Measurements from ENCODE around the gene DMRT1. TPM values are rescaled to one million over a fixed set of nuclear protein-coding genes. Genes with fewer than 3 reads are reported as not detected.

Gene DMRT1
- total RNA-seq, 1 donor from 2014 or later = not detected

DNA sequence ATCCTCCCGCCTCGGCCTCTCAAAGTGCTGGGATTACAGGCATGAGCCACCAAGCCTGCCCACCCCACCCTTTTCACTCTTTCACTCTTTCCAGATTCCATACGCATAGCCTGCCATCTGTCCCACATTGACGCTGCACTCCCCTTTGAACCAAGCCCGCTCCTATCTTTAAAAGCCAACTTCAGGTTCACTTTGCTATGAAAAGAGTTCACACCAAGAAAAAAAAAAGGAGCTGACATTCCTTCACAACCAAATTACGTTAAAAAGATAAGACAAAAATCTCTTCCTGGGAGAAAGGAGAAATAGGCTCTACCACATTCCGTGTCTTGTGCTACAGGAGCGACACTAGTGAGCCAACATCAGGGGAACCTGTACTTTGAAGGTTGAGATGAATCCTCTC is 41.5 kb downstream of the DMRT1 start:
- TF ChIP-seq, protein P1, sequence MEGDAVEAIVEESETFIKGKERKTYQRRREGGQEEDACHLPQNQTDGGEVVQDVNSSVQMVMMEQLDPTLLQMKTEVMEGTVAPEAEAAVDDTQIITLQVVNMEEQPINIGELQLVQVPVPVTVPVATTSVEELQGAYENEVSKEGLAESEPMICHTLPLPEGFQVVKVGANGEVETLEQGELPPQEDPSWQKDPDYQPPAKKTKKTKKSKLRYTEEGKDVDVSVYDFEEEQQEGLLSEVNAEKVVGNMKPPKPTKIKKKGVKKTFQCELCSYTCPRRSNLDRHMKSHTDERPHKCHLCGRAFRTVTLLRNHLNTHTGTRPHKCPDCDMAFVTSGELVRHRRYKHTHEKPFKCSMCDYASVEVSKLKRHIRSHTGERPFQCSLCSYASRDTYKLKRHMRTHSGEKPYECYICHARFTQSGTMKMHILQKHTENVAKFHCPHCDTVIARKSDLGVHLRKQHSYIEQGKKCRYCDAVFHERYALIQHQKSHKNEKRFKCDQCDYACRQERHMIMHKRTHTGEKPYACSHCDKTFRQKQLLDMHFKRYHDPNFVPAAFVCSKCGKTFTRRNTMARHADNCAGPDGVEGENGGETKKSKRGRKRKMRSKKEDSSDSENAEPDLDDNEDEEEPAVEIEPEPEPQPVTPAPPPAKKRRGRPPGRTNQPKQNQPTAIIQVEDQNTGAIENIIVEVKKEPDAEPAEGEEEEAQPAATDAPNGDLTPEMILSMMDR (IDR thresholded peaks at IDR 0.05) = no peak
- no peak overlapping the region for H3K4me3 ChIP-seq
- ATAC-seq = no peak

DNA sequence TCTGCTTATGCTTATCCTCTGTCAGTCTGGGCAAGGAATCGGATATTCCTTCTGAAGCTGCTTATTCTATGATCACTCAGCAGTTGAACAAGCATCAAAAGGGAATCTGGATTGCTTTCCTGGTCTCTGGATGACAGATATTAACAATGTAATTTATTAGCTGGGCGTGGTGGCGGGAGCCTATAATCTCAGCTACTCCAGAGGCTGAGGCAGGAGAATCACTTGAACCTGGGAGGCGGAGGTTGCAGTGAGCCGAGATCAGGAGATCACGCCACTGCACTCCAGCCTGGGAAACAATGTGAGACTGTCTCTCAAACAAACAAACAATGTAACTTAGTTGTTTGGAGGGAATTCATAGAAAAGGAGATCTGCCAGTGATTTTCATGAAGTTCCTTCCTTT is 45.4 kb downstream of the DMRT1 start:
- Histone ChIP-seq H3K36me3 (no peaks in the 10 kb centered on the region), H3K4me3 (no peak overlapping the region), H3K9me3 (no peaks in the 10 kb centered on the region), H3K4me1 (no peaks in the 10 kb centered on the region), H3K27ac (no peak overlapping the region), H3K27me3 (ENCODE audit: low read depth) (peaks cover 4% of the 10 kb centered on the region)
- DNase-seq (no peak), ATAC-seq (no peak)
- intact Hi-C loops (cut with DNase I) = no loop called here
- TF ChIP-seq, protein P1 (IDR thresholded peaks at IDR 0.05) = no peak

More for the DNA sequence above, 41.5 kb downstream of the DMRT1 start:
- H3K36me3 ChIP-seq = no peaks in the 10 kb centered on the region
- no peaks in the 10 kb centered on the region for H3K4me1 ChIP-seq
- intact Hi-C loops (cut with DNase I) = no loop called here
- no peaks in the 10 kb centered on the region for H3K27me3 ChIP-seq (ENCODE audit: low read depth)
- no peaks in the 10 kb centered on the region for H3K9me3 ChIP-seq
- H3K27ac ChIP-seq = no peak overlapping the region
- no peak for DNase-seq

DNA sequence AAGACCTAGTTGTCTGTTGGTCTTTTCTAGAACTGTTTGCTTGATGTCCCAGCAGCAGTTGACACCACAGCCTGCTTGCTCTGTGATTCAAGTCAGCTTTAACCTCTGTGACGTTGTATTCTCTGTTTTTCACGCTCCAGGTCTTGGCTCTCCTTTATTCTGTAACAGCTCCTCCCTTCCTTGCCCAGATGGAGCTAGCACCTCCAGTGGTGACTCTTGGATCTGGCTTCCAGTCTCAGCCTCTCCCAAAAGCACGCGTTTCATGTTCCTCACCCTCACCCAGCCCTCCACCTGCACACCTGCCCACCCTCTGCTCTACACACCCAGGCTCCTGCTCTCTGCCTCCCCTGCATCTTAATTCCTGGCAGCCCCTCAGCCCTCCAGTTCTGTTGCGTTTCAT is 50.6 kb downstream of the DMRT1 start:
- TF ChIP-seq, protein P1 (IDR thresholded peaks at IDR 0.05) = no peak
- no peak for ATAC-seq
- Histone ChIP-seq H3K27ac (no peak overlapping the region), H3K27me3 (ENCODE audit: low read depth) (peaks cover 4% of the 10 kb centered on the region), H3K9me3 (no peaks in the 10 kb centered on the region), H3K36me3 (no peaks in the 10 kb centered on the region), H3K4me1 (peaks cover 6% of the 10 kb centered on the region), H3K4me3 (no peak overlapping the region)
- intact Hi-C loops (cut with DNase I) = loop anchor here (5.0 kb wide), 1 partner anchor 115 kb away; no protein-coding TSS in a partner anchor
- no peak for DNase-seq

DNA sequence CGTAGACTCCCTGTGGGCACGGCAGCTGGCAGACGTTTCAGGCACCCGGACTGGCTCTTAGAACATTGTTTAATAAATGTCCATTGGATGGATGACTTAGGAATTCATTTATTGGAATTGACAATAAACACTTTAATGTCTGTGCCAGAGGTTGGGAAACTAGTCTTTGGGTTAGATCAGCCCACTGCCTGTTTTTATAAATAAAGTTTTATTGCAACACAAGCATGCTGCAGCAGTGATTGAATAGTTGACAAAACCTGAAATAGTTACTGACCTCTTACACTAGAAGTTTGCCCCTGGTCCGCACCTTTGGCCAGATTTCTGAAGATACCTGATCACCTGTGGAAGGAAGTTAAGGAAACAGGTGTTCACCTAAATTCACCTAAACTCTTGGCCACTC is 51.6 kb downstream of the DMRT1 start:
- Histone ChIP-seq H3K27me3 (ENCODE audit: low read depth) (peaks cover 4% of the 10 kb centered on the region), H3K27ac (no peak overlapping the region), H3K4me3 (no peak overlapping the region), H3K9me3 (no peaks in the 10 kb centered on the region), H3K4me1 (peaks cover 6% of the 10 kb centered on the region), H3K36me3 (no peaks in the 10 kb centered on the region)
- DNase-seq (no peak), ATAC-seq (no peak)
- TF ChIP-seq, protein P1 (IDR thresholded peaks at IDR 0.05) = no peak
- intact Hi-C loops (cut with DNase I) = loop anchor here (5.0 kb wide), 1 partner anchor 114 kb away; no protein-coding TSS in a partner anchor

DNA sequence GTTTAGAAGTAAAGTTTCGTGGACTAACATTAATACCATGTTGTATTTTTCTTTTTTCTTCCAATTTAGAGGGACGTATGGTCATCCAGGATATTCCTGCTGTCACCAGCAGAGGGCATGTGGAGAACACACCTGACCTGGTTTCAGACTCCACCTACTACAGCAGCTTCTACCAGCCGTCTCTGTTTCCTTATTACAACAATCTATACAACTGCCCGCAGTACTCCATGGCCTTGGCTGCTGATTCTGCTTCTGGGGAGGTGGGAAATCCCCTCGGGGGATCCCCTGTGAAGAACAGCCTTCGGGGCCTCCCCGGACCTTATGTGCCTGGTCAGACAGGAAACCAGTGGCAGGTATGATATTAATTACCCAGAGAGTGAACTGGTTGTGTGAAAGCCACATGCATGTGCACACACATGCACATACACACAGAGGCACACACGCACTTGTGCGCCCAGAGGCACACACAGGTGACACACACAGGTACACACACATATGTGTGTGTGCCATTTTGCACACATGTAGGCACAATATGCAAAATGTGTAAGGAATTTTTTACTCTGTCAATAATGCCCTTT is 52.4 kb downstream of the DMRT1 start:
- DNase-seq = peak; percentile 56
- intact Hi-C loops (cut with DNase I) = loop anchor here (5.0 kb wide), 1 partner anchor 113 kb away; no protein-coding TSS in a partner anchor
- H3K27ac ChIP-seq = no peak overlapping the region
- peak; percentile 95 to 96 for ATAC-seq
- H3K27me3 ChIP-seq (ENCODE audit: low read depth) = no peaks in the 10 kb centered on the region
- TF ChIP-seq, protein P1 (IDR thresholded peaks at IDR 0.05) = peak; percentile 70
- H3K4me1 ChIP-seq = peaks cover 6% of the 10 kb centered on the region
- H3K36me3 ChIP-seq = no peaks in the 10 kb centered on the region
- H3K9me3 ChIP-seq = no peaks in the 10 kb centered on the region
- H3K4me3 ChIP-seq = no peak overlapping the region

Data from lower lobe of right lung (tissue), 2 donors.